ENCODE measurements around the gene MRPL11. TPM values are rescaled to one million over a fixed set of nuclear protein-coding genes. Genes with fewer than 3 reads are reported as not detected.
"Not testable (repeated sequence)": the region's sequence is repeated elsewhere in the genome, so short reads cannot be mapped to it uniquely, and the experiment has no call there.

MRPL11 gene
- polyA plus RNA-seq, 1 experiment: 54.5 TPM

- POLR2A ChIA-PET: no interaction called here
- CTCF ChIA-PET: no interaction called here
- Histone ChIP-seq H3K4me3 (ENCODE audit: low read depth, low read length) (no peak overlapping the region), H3K36me3 (ENCODE audit: control insufficient read depth, insufficient read depth, low read length) (no peaks in the 10 kb centered on the region), H3K27me3 (ENCODE audit: control insufficient read depth, insufficient read depth, low read length) (peaks cover 21% of the 10 kb centered on the region)
- no peak for DNase-seq (ENCODE audit: low read depth)
- no peak for TF ChIP-seq CTCF (IDR thresholded peaks at IDR 0.05; ENCODE audit: insufficient read depth, low read depth, low read length)
These were observed 13.0 kb upstream of the MRPL11 start for GRCh38 chr11:66451663-66452062.

GRCh38 chr11:66450560-66450959 is 11.9 kb upstream of the MRPL11 start:
- POLR2A ChIA-PET: no interaction called here
- TF ChIP-seq CTCF (IDR thresholded peaks at IDR 0.05; ENCODE audit: insufficient read depth, low read depth, low read length): no peak
- Histone ChIP-seq H3K36me3 (ENCODE audit: control insufficient read depth, insufficient read depth, low read length) (no peaks in the 10 kb centered on the region), H3K27me3 (ENCODE audit: control insufficient read depth, insufficient read depth, low read length) (peaks cover 19% of the 10 kb centered on the region), H3K4me3 (ENCODE audit: low read depth, low read length) (no peak overlapping the region)
- CTCF ChIA-PET: no interaction called here
- DNase-seq (ENCODE audit: low read depth): no peak

- Histone ChIP-seq H3K27me3 (ENCODE audit: control insufficient read depth, insufficient read depth, low read length) (peaks cover 12% of the 10 kb centered on the region), H3K4me3 (ENCODE audit: low read depth, low read length) (no peak overlapping the region), H3K36me3 (ENCODE audit: control insufficient read depth, insufficient read depth, low read length) (no peaks in the 10 kb centered on the region)
- ChIA-PET CTCF (interaction anchor here (1.1 kb wide), 1 partner anchor 9 kb away, joined by 5 read pairs; the partner anchor contains the start of gene MRPL11), POLR2A (no interaction called here)
- TF ChIP-seq CTCF (IDR thresholded peaks at IDR 0.05; ENCODE audit: insufficient read depth, low read depth, low read length): no peak
- no peak for DNase-seq (ENCODE audit: low read depth)
These were observed 9.9 kb upstream of the MRPL11 start for GRCh38 chr11:66448523-66448922.

- Histone ChIP-seq H3K4me3 (ENCODE audit: low read depth, low read length) (no peak overlapping the region), H3K36me3 (ENCODE audit: control insufficient read depth, insufficient read depth, low read length) (no peaks in the 10 kb centered on the region), H3K27me3 (ENCODE audit: control insufficient read depth, insufficient read depth, low read length) (peaks cover 9% of the 10 kb centered on the region; the same call in 1 of the 2 replicates)
- POLR2A ChIA-PET: no interaction called here
- DNase-seq (ENCODE audit: low read depth): no peak
- CTCF ChIA-PET: interaction anchor here (1.0 to 1.6 kb wide), 3 partner anchors 8 to 38 kb away, joined by 3 to 4 read pairs (median 3); partner anchors contain the start of gene MRPL11
- TF ChIP-seq CTCF (IDR thresholded peaks at IDR 0.05; ENCODE audit: insufficient read depth, low read depth, low read length): no peak
These were observed 8.4 kb upstream of the MRPL11 start for GRCh38 chr11:66447012-66447411.

- peak; percentile 90 for DNase-seq (ENCODE audit: low read depth)
- TF ChIP-seq CTCF (IDR thresholded peaks at IDR 0.05; ENCODE audit: insufficient read depth, low read depth, low read length): no peak
- ChIA-PET CTCF (interaction anchor here (1.0 kb wide), 1 partner anchor 35 kb away, joined by 3 read pairs; no protein-coding TSS in a partner anchor), POLR2A (no interaction called here)
- Histone ChIP-seq H3K36me3 (ENCODE audit: control insufficient read depth, insufficient read depth, low read length) (no peaks in the 10 kb centered on the region), H3K4me3 (ENCODE audit: low read depth, low read length) (no peak overlapping the region), H3K27me3 (ENCODE audit: control insufficient read depth, insufficient read depth, low read length) (peaks cover 5% of the 10 kb centered on the region; the same call in 1 of the 2 replicates)
These were observed 5.0 kb upstream of the MRPL11 start for GRCh38 chr11:66443602-66444001.

- POLR2A ChIA-PET; H3K4me3 ChIP-seq (ENCODE audit: low read depth, low read length); DNase-seq (ENCODE audit: low read depth); H3K27me3 ChIP-seq (ENCODE audit: control insufficient read depth, insufficient read depth, low read length); H3K36me3 ChIP-seq (ENCODE audit: control insufficient read depth, insufficient read depth, low read length): not testable (repeated sequence)
- CTCF ChIA-PET: interaction anchor here (0.6 to 2.9 kb wide), 6 partner anchors 10 to 52 kb away, joined by 3 to 25 read pairs (median 4); no protein-coding TSS in a partner anchor
These were observed 2.3 kb upstream of the MRPL11 start for GRCh38 chr11:66440940-66441282.

- H3K4me3 ChIP-seq (ENCODE audit: low read depth, low read length); POLR2A ChIA-PET; H3K36me3 ChIP-seq (ENCODE audit: control insufficient read depth, insufficient read depth, low read length); H3K27me3 ChIP-seq (ENCODE audit: control insufficient read depth, insufficient read depth, low read length); DNase-seq (ENCODE audit: low read depth): not testable (repeated sequence)
- CTCF ChIA-PET: interaction anchor here (0.6 to 2.9 kb wide), 4 partner anchors 11 to 51 kb away, joined by 3 to 25 read pairs (median 4); no protein-coding TSS in a partner anchor
These were observed 1.7 kb upstream of the MRPL11 start for GRCh38 chr11:66440101-66440939.

Measured in BJ (cell line).